ENCODE results near the gene AIFM1.

DNA sequence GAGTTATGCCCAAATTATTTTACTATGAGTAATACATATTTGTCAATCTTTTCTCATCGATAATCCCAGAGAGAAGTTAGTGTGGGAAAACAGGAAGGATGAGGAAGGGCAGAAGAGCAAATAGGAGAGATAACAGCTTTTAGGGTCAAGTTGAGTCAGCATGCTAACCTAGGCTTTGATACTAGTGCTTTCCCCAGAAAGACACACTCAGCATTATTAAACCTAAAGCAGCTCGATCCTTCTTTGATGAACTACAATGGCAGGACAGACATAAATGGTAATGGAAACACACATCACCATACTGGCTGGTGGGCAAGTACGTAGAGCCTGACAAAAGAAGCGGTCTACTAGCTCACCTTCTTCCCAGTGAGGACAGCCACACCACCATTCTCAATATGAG is 20.5 kb downstream of the AIFM1 start:
- TF ChIP-seq CTCF (IDR thresholded peaks at IDR 0.05), result no peak
- TF ChIP-seq EP300 (IDR thresholded peaks at IDR 0.05), result no peak
- no peak for TF ChIP-seq POLR2AphosphoS5 (IDR thresholded peaks at IDR 0.05)
- no peak for TF ChIP-seq POLR2A (IDR thresholded peaks at IDR 0.05)
